GM10266 (cell line): ENCODE results near the gene LMNTD2.

Experiments used
- DNase-seq: peaks from one replicate; pipeline ENCODE4 v3.0.0; 2012; ENCODE audit errors: extremely low spot score
- CTCF ChIP-seq: IDR thresholded peaks from 2 replicates; pipeline ENCODE4 v1.5.1; 2012; ENCODE audit warnings: mild to moderate bottlenecking, low read depth; ENCODE audit not compliant: control insufficient read depth, insufficient read depth; ENCODE audit errors: missing control alignments

Gene LMNTD2

GRCh38 chr11:559020-559620 lies 1.4 kb downstream of the LMNTD2 start:
- no peak for DNase-seq
- TF ChIP-seq CTCF, result no peak

- no peak for TF ChIP-seq CTCF
- DNase-seq, result no peak
These were observed 2.0 kb downstream of the LMNTD2 start for GRCh38 chr11:558503-558902.

GRCh38 chr11:557328-558132 lies 3.0 kb downstream of the LMNTD2 start:
- TF ChIP-seq CTCF, result no peak
- DNase-seq, result no peak

- no peak for DNase-seq
- no peak for TF ChIP-seq CTCF
These were observed 3.8 kb downstream of the LMNTD2 start for GRCh38 chr11:556662-557256.

- no peak for DNase-seq
- no peak for TF ChIP-seq CTCF
These were observed 4.5 kb downstream of the LMNTD2 start for GRCh38 chr11:555780-556661.

- no peak for DNase-seq
- no peak for TF ChIP-seq CTCF
These were observed 5.2 kb downstream of the LMNTD2 start for GRCh38 chr11:555227-555779.
